H9 (cell line): Measurements from ENCODE around the gene C1orf116. TPM values are rescaled to one million over a fixed set of nuclear protein-coding genes. Genes with fewer than 3 reads are reported as not detected.

Experiments used
- DNase-seq: peaks from one replicate; pipeline ENCODE4 v3.0.0-alpha.2; 2017
- H2AFZ ChIP-seq: one replicate; pipeline ENCODE4 v1.6.1; 2013; ENCODE audit warnings: mild to moderate bottlenecking, low read length, control low read depth, moderate library complexity
- H2AK5ac ChIP-seq: 2 replicates; pipeline ENCODE4 v1.6.1; 2013; ENCODE audit warnings: low read length, control low read depth, mixed read lengths; ENCODE audit not compliant: insufficient read length
- H2BK120ac ChIP-seq: one replicate; pipeline ENCODE4 v1.6.1; 2013; ENCODE audit warnings: low read depth, mild to moderate bottlenecking, low read length, control low read depth, inconsistent platforms; ENCODE audit not compliant: poor library complexity, severe bottlenecking
- H2BK12ac ChIP-seq: 2 replicates; pipeline ENCODE4 v1.6.1; 2013; ENCODE audit warnings: low read length, control low read depth, mixed read lengths, low read depth; ENCODE audit not compliant: insufficient read length
- H2BK15ac ChIP-seq: 2 replicates; pipeline ENCODE4 v1.6.1; 2013; ENCODE audit warnings: low read depth, low read length, control low read depth
- H2BK20ac ChIP-seq: one replicate; pipeline ENCODE4 v1.6.1; 2013; ENCODE audit warnings: low read depth, mild to moderate bottlenecking, low read length, control low read depth, inconsistent platforms; ENCODE audit not compliant: poor library complexity, severe bottlenecking
- H2BK5ac ChIP-seq: 2 replicates; pipeline ENCODE4 v1.6.1; 2013; ENCODE audit warnings: low read length, control low read depth, mixed read lengths; ENCODE audit not compliant: insufficient read length
- H3K14ac ChIP-seq: 2 replicates; pipeline ENCODE4 v1.6.1; 2013; ENCODE audit warnings: low read length, control low read depth; ENCODE audit not compliant: insufficient read depth
- H3K18ac ChIP-seq: 2 replicates; pipeline ENCODE4 v1.6.1; 2013; ENCODE audit warnings: low read depth, mild to moderate bottlenecking, mixed read lengths, low read length, control low read depth; ENCODE audit not compliant: insufficient read length
- H3K23ac ChIP-seq: 2 replicates; pipeline ENCODE4 v1.6.1; 2013; ENCODE audit warnings: low read length, control low read depth, mixed read lengths, low read depth; ENCODE audit not compliant: insufficient read length
- H3K23me2 ChIP-seq: 2 replicates; pipeline ENCODE4 v1.6.1; 2013; ENCODE audit warnings: low read depth, mild to moderate bottlenecking, mixed read lengths, low read length, control low read depth; ENCODE audit not compliant: insufficient read length, poor library complexity, severe bottlenecking
- H3K27ac ChIP-seq: 2 replicates; pipeline ENCODE4 v1.5.1; 2013; ENCODE audit warnings: low read length, control low read depth, mixed read lengths, low read depth; ENCODE audit not compliant: insufficient read length
- H3K27me3 ChIP-seq: 2 replicates; pipeline ENCODE4 v1.6.1; 2013; ENCODE audit warnings: low read length, control low read depth, inconsistent platforms; ENCODE audit not compliant: insufficient read depth
- H3K4ac ChIP-seq: 2 replicates; pipeline ENCODE4 v1.6.1; 2013; ENCODE audit warnings: low read depth, mild to moderate bottlenecking, control low read depth, inconsistent platforms, low read length, moderate library complexity
- H3K4me1 ChIP-seq: 2 replicates; pipeline ENCODE4 v1.6.1; 2013; ENCODE audit warnings: low read length, control low read depth, inconsistent platforms; ENCODE audit not compliant: insufficient read depth
- H3K4me2 ChIP-seq: 2 replicates; pipeline ENCODE4 v1.6.1; 2013; ENCODE audit warnings: low read length, control low read depth, mixed read lengths; ENCODE audit not compliant: insufficient read length, insufficient read depth
- H3K56ac ChIP-seq: 2 replicates; pipeline ENCODE4 v1.6.1; 2013; ENCODE audit warnings: low read depth, mild to moderate bottlenecking, mixed read lengths, low read length, control low read depth; ENCODE audit not compliant: insufficient read length
- H3K79me1 ChIP-seq: 2 replicates; pipeline ENCODE4 v1.6.1; 2013; ENCODE audit warnings: low read depth, mild to moderate bottlenecking, moderate library complexity, low read length, control low read depth, inconsistent platforms; ENCODE audit not compliant: insufficient read depth, poor library complexity, severe bottlenecking
- H3K79me2 ChIP-seq: 2 replicates; pipeline ENCODE4 v1.6.1; 2013; ENCODE audit warnings: low read length, control low read depth, inconsistent platforms; ENCODE audit not compliant: insufficient read depth
- H3K9ac ChIP-seq: 2 replicates; pipeline ENCODE4 v1.6.1; 2013; ENCODE audit warnings: low read length, control low read depth, mixed read lengths; ENCODE audit not compliant: insufficient read length; ENCODE audit errors: extremely low read depth
- H3K9me3 ChIP-seq: one replicate; pipeline ENCODE4 v1.6.1; 2013; ENCODE audit warnings: low read depth, low read length, inconsistent platforms; ENCODE audit not compliant: control insufficient read depth
- H3T11ph ChIP-seq: one replicate; pipeline ENCODE4 v1.6.1; 2013; ENCODE audit warnings: mild to moderate bottlenecking, low read length, control low read depth, inconsistent platforms
- H4K20me1 ChIP-seq: one replicate; pipeline ENCODE4 v1.6.1; 2013; ENCODE audit not compliant: control insufficient read depth, insufficient read length, insufficient read depth
- H4K5ac ChIP-seq: 2 replicates; pipeline ENCODE4 v1.6.1; 2013; ENCODE audit warnings: low read depth, mild to moderate bottlenecking, mixed read lengths, low read length, control low read depth; ENCODE audit not compliant: insufficient read length
- H4K8ac ChIP-seq: replicated peaks from 2 replicates; pipeline ENCODE4 v1.6.1; 2013; ENCODE audit warnings: low read length, control low read depth, mixed read lengths, low read depth; ENCODE audit not compliant: insufficient read length
- H4K91ac ChIP-seq: 2 replicates; pipeline ENCODE4 v1.6.1; 2013; ENCODE audit warnings: low read depth, mild to moderate bottlenecking, moderate library complexity, mixed read lengths, low read length, control low read depth; ENCODE audit not compliant: insufficient read length
- H3K27ac Mint-ChIP-seq, 3 experiments: 2 replicates in 2 of 3; 3 replicates in 1 of 3; pipeline ENCODE4 v1.8.0; 2020 to 2021; ENCODE audit warnings: mixed read lengths in 3 of 3, mild to moderate bottlenecking in 1 of 3, moderate library complexity in 1 of 3
- H3K27me3 Mint-ChIP-seq: 2 replicates; pipeline ENCODE4 v1.8.0; 2021; ENCODE audit warnings: low read depth, mild to moderate bottlenecking, moderate library complexity, mixed read lengths
- H3K36me3 Mint-ChIP-seq, 3 experiments: 2 replicates in 2 of 3; 3 replicates in 1 of 3; pipeline ENCODE4 v1.8.0; 2020 to 2021; ENCODE audit warnings: low read depth in 3 of 3, mixed read lengths in 3 of 3; ENCODE audit not compliant: insufficient read depth in 1 of 3
- H3K4me1 Mint-ChIP-seq, 2 experiments: 2 replicates each; pipeline ENCODE4 v1.8.0; 2020; ENCODE audit warnings: mixed read lengths in 2 of 2
- H3K4me3 Mint-ChIP-seq, 2 experiments: 2 replicates in 1 of 2; 3 replicates in 1 of 2; pipeline ENCODE4 v1.8.0; 2020 to 2021; ENCODE audit warnings: mild to moderate bottlenecking in 2 of 2, mixed read lengths in 2 of 2, moderate library complexity in 1 of 2
- H3K9me3 Mint-ChIP-seq, 2 experiments: 2 replicates in 1 of 2; 3 replicates in 1 of 2; pipeline ENCODE4 v1.8.0; 2020; ENCODE audit warnings: mild to moderate bottlenecking in 2 of 2, mixed read lengths in 2 of 2, moderate library complexity in 1 of 2
- WGBS: extraction: QIAGEN DNeasy Blood & Tissue Kit; methylation state at CpG from one replicate; pipeline ENCODE4 v1.1.7; 2013; ENCODE audit warnings: missing lambda C conversion rate, low lambda C conversion rate, mixed read lengths; ENCODE audit not compliant: insufficient read length; ENCODE audit errors: extremely low coverage; 5-methylcytosine and 5-hydroxymethylcytosine counted together
- total RNA-seq: library from RNA; stranded (reverse); gene quantifications from 2 replicates; pipeline ENCODE4 v1.2.1, GENCODE V29; 2021
- TF ChIP-seq, protein P1 (sequence below): fragments of 200-600 bp; sonication (generic); conservative IDR thresholded peaks from 3 replicates; pipeline ENCODE4 v1.8.0; 2021; ENCODE audit warnings: antibody characterized with exemption, mild to moderate bottlenecking

Gene C1orf116
- total RNA-seq, 1 experiment from 2014 or later = 0.48 TPM

DNA sequence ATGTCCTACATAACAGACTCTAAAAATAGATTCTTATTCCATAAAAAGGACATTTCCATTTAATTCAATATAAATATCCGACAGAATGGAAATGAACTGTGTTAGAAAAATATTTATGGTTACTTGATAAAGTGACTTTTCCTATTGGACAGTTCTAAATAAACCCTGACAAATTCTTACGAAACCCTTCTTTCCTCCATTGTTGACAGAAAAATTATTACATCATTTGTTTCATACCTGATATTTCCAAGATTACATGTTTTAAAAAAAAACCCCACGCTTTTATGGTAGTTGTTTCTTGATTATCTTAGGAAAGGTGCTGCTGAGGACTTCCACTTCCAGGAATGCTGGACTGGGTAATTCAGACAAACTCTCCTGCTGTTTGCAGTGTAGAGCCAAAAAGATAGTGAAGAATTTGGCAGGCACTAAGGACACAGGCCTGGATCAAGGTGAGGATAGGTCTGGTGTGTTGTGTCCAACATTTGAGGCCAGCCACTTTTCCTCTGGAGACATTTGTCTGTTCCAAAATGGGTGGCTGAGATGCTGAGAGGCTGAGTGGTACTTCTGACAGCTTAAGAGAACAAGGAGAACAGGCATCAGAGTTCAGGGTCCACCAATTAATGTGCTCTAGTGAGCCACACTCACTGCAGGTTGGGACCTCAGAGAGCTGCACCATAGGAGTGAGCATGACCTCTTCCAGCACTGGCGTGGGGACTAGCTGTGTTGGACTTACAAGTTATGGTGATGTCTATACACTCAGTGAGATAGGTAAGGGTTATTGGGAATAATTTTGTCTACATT is 7.0 kb upstream of the C1orf116 start:
- Mint-ChIP-seq H3K4me1 (peaks cover 4% of the 10 kb centered on the region in 2 experiments; a peak in 2 of 4 replicates), H3K9me3 (peaks cover 0 to 1% of the 10 kb centered on the region in 2 experiments; a peak in 1 of 5 replicates), H3K4me3 (no peak overlapping the region), H3K27ac (no peak overlapping the region), H3K27me3 (no peaks in the 10 kb centered on the region), H3K36me3 (peaks cover 0 to 4% (median 1%) of the 10 kb centered on the region in 3 experiments; a peak in 2 of 7 replicates)
- Histone ChIP-seq H3K27me3 (no peaks in the 10 kb centered on the region), H2BK5ac (no peak overlapping the region), H4K20me1 (no peaks in the 10 kb centered on the region), H3K4ac (no peak overlapping the region), H3K4me2 (no peak overlapping the region), H3K23me2 (no peaks in the 10 kb centered on the region), H3K27ac (no peak overlapping the region), H3K9ac (no peak overlapping the region), H3K23ac (no peak overlapping the region), H2BK20ac (no peak overlapping the region), H3K18ac (no peak overlapping the region), H3K79me2 (no peaks in the 10 kb centered on the region), H2AK5ac (no peak overlapping the region), H3K9me3 (no peaks in the 10 kb centered on the region), H3K14ac (no peak overlapping the region), H2BK12ac (no peak overlapping the region), H3K56ac (no peak overlapping the region), H2BK15ac (no peak overlapping the region), H4K91ac (no peak overlapping the region), H4K8ac (no peak overlapping the region), H2BK120ac (no peak overlapping the region), H3K4me1 (no peaks in the 10 kb centered on the region), H3K79me1 (no peaks in the 10 kb centered on the region), H2AFZ (no peak overlapping the region), H3T11ph (no peak overlapping the region), H4K5ac (no peak overlapping the region)
- TF ChIP-seq, protein P1, sequence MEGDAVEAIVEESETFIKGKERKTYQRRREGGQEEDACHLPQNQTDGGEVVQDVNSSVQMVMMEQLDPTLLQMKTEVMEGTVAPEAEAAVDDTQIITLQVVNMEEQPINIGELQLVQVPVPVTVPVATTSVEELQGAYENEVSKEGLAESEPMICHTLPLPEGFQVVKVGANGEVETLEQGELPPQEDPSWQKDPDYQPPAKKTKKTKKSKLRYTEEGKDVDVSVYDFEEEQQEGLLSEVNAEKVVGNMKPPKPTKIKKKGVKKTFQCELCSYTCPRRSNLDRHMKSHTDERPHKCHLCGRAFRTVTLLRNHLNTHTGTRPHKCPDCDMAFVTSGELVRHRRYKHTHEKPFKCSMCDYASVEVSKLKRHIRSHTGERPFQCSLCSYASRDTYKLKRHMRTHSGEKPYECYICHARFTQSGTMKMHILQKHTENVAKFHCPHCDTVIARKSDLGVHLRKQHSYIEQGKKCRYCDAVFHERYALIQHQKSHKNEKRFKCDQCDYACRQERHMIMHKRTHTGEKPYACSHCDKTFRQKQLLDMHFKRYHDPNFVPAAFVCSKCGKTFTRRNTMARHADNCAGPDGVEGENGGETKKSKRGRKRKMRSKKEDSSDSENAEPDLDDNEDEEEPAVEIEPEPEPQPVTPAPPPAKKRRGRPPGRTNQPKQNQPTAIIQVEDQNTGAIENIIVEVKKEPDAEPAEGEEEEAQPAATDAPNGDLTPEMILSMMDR = no peak
- DNase-seq = no peak
- WGBS = no CpG with 5 or more reads among the region's 4 CpGs
